ENCODE data around the gene NSD1.
"Not testable (repeated sequence)": the region's sequence is repeated elsewhere in the genome, so short reads cannot be mapped to it uniquely, and the experiment has no call there.

NSD1 gene

DNA sequence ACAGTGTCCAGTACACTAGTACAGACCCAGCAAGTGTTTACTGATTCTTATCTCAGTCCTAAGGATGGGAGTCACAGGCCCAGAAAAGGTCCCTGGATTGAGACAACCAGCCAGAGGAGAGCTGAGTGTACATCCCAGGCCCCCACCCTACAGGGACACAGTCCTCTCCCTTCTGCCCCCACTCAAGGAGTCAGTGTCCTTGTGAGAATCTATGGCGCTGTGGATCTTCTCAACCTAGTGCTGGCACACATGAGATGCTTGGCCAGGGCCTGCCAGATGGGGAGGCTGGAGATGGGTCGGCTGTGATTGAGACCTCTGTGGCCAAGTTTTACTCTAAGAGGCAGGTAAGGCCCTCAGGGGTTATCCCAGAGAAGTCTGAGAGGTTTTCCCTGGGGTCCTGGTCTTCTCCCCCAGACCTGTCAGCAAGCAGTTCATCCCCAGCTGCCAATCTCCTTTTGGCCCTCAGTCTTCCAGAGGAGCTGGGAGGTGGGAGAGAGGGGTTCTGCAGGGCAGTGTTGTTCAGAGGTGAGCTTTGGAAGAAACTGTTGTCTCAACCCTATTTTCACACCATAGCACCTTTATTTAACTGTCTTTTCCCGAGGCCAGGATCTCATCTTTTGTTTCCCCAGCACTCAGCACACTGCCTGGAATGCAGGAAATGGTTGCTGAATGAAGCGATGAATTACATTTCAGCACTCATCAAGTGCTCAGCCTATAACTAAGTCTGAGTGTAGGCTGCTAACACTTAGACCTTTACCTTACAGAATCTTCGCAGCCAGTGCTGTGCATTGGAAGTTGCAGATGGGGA is 3.2 kb upstream of the NSD1 start:
- no peak for DNase-seq (ENCODE audit: low read depth, low spot score)

DNA sequence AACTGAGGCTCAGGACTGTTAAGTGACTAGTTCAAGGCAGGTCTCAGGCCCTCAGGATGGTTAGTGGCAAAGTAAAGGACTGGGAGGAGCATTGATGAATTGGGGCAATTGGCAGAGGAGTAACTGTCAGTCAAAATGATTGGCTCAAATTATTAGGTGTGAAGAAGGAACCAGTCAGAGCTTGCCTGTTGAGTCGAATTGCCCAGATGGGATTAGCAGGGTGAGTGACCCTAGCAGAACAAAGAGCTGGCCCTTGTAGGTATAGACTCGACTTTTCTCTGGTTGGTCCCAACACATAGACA is 2.6 kb upstream of the NSD1 start:
- DNase-seq (ENCODE audit: low read depth, low spot score) = peak; percentile 19

DNA sequence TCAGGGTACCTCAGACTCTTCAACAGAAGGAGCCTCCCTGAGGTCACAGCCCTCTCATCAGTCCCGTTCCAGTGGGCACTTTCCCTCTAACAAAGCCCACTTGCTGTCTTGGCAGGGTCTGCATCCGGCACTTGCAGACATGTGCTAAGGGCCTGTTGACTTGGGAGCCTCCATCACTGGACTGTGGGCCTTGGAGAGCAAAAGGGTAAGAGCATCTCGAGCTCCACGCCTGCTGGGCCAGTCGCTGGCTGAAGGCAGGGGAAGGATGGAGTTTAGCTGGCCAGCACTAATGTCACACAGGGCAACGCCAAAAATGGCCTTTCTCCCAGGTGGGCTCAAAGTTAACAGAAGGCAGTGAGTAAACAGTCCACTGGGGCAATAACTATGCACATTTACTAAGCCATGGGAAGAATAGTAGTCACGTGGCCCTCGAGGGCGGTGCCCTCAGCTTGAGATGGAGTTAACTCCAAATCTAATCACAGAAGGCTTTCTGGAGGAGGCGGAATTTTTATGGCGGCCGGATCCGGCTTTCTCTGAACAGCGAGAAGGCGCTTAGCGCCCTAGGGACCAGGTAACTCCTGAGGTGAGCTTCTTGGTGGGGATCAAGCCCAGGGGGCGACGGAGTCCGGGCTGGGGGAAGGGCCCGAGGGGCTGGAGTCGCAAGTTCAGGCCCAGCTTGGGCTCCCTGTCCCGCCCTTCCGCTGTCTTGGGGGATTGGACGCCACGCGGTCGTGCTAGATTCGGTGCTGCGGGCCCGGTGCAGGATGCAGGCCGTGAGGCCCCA is 2.0 kb upstream of the NSD1 start:
- DNase-seq (ENCODE audit: low read depth, low spot score) = peak; percentile 66

DNA sequence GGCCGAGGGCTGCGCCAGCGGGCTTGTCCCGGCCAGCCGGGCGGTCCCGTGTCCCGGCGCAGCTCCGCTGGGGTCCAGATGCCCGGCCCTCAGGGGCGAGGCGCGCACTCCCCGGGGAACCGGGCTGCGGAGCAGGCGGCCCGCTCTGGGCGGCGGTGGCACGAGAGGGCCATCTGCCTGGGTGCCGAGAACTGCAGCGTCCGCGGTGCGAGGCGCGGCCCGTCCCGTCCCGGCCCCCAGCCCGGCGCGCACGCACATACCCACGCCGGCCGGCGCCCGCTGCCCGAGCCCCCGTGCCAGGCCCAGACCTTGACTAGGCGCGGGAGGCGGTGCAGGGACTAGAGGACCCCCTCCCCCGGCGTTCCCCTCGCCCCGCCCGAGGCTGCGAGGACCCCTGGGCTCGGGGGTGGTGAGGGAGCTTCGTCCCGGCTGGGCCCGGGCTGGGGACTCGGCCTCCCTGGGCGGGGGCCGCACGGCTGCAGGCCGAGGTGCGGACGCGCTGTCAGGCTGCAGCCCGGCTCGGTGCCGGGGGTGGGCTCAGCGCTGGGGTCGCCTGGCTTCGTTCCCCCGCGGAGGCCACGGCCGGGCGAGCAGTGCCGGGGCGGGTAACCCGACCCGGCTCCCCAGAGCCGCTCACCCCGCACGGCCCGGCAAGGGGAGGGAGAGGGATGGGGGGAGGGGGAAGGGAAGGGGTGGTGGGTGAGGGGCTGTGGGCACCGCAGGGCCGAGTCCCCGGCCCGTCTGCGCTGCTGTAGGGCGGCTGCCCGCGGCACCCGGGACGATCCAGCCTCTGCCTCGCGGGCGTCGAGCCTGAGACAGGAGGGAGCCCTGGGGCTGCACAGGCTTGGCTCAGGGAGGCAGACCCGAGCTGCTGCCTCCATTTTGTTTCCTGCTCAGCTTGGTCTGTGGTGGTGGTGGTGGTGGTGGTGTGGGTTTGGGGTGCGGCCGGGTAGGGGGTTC is 1.2 kb upstream of the NSD1 start:
- peak; percentile 79 for DNase-seq (ENCODE audit: low read depth, low spot score)

DNA sequence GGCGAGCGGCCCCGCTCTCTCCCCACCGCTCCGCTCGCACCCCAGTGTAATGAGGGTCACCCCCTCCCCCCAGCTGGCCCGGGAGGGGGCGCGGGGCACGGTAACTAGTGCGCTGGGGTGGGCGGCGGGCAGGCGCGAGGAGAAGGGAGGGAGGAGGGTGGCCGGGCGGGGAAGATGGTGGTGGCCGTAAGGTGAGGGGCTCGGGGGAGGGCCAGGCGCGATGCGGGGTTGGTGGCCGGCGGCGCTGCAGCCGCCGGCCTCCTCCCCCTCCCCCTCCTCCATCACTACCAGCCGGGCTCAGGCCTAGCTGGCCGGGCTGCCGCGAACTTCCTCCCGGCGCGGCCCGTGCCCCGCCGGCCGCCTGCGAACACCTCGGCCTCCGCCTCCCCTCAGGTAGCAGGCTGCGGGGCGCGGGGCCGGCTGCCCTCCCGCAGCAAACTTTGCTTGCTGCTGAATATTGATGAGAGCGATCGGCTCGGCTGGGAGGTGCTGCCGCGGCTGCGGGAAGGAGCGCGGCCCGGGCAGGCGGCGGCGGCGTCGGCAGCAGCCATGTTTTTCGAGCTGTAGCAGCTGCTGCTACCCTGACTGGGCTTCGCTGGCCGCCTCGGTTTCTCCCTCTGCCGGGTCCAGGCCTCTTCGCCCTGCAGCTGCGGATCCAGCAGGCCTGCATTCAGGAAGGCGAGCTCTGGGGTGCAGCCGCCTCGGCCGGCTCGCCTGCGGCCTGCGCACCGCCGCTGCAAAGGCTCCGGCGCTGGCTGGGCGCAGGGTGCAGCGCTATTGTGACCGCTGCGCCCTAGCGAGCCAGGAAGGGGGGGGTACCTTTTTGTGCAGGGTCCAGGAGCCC is 502 bp downstream of the NSD1 start:
- peak; percentile 79 for DNase-seq (ENCODE audit: low read depth, low spot score)

DNA sequence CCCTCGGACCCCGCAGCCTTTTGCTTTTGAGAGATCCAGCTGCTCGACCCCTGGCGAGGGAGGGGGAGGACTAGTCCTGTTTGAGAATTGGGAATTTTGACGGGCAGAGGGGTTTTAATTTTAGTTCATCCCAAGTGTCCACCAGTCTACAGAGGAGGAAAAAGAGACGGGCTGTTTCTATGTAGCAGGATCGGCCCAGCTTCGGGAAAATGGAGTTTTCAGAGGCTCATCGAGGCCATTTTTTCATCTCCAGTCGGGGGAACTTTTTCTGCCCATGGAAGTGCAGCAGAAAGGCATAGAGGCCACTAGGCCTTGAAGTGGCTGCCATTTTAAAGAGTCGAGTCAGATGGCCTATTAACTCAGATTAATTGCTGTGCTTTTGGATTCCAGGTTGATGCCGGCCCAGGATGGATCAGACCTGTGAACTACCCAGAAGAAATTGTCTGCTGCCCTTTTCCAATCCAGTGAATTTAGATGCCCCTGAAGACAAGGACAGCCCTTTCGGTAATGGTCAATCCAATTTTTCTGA is 1.2 kb downstream of the NSD1 start:
- no peak for DNase-seq (ENCODE audit: low read depth, low spot score)

DNA sequence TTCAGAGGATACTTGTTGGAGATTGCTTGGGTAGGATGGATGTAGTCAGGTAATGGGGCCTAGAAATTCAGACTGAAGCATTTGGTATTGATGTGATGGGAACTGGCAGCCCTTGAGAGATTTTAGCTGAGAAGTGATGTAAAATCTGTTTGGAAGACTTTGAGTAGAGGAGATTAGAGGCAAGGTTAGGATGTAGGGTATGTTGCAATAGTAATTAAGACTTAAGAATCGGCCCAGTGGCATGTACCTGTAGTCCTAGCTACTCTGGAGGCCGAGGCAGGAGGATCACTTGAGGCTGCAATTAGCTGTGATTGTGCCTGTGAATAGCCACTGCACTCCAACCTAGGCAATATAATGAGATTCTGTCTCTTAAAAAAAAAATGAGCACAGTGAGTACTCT is 6.7 kb downstream of the NSD1 start:
- no peak for DNase-seq (ENCODE audit: low read depth, low spot score)

DNA sequence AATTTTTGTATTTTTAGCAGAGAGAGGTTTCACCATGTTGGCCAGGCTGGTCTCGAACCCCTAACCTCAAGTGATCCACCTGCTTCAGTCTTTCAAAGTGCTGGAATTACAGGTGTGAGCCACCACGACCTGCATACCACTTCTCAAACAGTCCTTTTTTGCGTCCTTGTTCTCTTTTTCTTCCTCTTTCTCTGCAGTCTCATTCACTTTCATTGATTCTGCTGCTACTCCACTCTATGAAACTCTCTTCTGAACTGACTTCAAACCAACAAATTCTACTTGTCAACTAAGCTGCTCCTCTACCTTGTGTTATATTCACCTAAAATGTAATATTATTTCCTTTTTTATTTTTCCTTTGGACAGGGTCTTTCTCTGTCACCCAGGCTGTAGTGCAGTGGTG is 7.9 kb downstream of the NSD1 start:
- no peak for DNase-seq (ENCODE audit: low read depth, low spot score)

DNA sequence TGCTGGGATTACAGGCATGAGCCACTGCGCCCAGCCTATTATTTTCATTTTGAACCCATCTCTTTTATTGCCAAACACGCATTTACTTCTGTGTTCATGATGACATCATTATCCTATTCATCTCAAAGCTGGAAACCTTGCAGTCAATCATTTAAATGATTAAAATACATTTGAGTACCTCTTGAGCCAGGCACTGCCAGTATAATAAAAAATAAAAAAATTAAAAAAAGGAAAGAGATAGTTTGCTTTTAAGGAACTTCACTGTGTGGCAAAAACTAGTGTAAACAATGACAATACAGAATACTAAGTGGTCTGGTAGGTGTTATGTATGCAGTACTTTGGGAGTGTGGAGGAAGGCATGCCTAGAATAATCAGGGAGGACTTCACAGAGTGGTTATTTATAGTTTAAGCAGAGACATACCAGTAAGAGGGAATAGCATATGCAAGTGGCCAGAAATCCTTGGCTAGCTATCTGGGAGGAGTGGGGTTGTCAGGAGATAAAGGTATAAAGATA is 8.6 kb downstream of the NSD1 start:
- no peak for DNase-seq (ENCODE audit: low read depth, low spot score)

DNA sequence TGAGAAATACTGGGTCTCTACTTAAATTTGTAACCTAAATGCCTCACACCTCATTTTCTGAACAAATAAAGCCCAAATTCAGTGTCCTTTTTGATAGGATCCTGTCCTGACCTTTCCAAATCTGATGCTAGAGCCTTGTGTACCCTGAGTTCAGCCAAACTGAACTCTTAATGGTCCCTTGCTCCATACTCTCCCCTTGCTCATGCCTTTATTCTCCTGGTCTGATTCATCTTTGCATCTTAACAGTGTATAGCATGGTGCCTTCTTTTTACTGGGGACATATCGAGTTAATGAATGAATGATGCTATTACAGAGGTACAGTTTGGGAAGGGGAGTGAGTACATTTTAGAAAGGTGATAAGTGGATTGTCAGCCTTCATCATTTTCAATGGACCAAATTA is 9.2 kb downstream of the NSD1 start:
- DNase-seq (ENCODE audit: low read depth, low spot score) = no peak

DNA sequence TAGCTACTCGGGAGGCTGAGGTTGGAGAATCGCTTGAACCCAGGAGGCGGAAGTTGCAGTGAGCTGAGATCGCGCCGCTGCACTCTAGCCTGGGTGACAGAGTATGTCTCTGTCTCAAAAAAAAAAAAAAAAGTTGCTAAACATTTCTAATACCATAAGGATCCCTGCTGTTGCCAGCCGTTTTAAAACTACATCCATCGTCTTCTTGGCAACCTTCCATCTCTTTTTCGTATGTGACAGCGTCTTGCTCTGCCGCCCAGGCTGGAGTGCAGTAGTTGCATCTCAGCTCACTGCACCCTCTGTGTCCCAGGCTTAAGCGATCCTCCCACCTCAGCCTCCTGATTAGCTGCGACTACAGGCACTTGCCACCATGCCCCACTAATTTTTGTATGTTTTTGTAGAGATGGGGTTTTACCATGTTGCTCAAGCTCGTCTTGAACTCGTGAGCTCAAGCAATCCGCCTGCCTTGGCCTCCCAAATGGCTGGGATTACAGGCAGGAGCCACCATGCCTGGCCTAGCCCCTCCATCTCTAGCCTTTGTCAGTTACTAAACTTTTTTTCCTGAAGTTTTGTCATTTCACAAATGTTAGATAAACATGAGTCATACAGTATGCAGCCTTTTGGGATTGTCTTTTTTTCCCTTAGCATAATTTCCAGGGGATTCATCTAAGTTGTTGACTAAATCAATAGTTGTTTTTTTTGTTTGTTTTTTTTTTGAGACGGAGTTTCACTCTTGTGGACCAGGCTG is 13.5 kb downstream of the NSD1 start:
- no peak for DNase-seq (ENCODE audit: low read depth, low spot score)

DNA sequence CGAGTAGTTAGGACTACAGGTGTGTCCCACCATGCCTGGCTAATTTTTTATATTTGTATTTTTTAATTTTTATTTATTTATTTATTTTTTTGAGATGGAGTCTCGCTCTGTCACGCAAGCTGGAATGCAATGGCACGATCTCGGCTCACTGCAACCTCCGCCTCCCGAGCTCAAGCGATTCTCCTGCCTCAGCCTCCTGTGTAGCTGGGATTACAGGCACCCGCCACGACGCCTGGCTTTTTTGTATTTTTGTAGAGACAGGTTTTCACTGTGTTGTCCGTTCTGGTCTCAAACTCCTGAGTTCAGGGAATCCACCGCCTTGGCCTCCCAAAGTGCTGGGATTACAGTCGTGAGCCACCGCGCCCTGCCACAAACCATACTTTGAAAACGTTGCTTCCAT is 16.5 kb downstream of the NSD1 start:
- not testable (repeated sequence) for DNase-seq (ENCODE audit: low read depth, low spot score)

DNA sequence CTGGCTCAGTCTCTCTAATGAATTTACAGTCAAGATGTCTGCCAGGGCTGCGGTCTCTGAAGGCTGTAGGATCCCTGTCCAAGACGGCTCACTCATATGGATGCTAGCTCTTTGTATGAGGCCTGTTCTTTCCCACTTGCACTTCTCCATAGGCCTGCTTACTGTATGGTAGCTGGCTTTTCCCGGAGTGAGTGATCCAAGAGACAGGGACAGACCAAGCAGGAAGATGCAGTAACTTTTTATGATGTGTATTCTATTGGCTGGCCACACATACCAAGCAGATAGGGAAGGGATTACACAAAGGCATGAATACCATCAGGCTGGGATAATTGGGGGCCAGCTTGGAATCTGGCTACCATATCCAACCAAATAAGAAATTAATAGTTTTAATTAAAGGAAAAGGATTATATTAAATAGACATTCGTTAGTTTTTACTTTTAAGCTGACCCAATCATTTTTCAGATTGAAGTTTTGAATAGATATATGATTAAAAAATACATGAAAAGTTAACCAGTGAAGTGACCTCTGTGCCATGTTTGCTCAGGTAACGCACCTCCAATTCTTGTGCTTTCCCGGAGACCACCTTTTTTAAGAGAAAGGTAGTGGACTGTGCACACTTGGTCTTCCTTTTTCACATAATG is 20.6 kb downstream of the NSD1 start:
- peak; percentile 26 for DNase-seq (ENCODE audit: low read depth, low spot score)

DNA sequence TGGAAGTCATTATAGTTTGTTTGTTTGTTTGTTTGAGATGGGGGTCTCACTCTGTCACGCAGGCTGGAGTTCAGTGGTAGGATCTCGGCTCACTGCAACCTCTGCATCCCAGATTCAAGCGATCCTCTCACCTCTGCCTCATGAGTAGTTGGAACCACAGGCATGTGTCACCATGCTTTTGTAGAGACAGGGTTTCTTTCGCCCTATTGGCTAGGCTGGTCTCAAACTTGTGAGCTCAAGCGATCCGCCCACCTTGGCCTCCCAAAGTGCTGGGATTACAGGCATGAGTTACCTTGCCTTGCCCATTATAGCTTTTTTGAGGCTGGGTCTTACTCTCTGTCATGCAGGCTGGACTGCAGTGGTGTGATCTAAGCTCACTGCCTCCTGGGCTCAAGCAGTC is 28.8 kb downstream of the NSD1 start:
- no peak for DNase-seq (ENCODE audit: low read depth, low spot score)

DNA sequence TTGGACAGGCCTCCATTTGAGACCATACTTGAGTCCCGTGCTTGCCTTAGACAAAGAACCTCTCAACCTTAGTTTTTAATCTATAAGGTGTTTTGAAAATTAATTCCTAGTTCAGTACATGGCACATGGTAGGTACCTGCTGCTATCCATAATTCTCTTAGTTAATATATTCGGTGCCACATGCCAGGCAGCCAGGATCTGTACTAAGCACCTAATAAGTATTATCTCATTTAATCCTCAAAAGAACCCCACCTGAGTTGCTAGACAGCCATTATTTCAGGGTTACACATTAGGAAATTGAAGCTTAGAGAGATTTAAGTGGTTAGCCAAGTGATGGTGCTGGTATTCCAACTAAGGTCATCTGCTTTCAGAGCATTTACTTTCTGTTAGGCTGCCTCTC is 29.9 kb downstream of the NSD1 start:
- no peak for DNase-seq (ENCODE audit: low read depth, low spot score)

DNA sequence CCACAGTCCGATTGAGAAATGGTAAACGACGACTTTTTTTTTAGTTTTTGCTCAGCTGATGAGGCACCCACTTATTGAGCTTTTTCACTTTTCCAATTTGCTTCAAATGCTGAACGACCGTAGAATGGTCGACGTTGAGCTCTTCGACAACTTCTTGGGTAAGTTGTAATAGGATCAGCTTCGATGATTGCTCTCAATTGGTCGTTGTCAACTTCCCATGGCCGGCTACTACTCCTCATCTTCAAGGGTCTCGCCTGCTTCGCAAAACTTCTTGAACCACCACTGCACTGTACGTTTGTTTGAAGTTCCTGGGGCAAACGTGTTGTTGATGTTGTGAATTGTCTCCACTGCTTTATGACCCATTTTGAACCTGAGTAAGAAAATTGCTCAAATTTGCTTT is 35.7 kb downstream of the NSD1 start:
- no peak for DNase-seq (ENCODE audit: low read depth, low spot score)

DNA sequence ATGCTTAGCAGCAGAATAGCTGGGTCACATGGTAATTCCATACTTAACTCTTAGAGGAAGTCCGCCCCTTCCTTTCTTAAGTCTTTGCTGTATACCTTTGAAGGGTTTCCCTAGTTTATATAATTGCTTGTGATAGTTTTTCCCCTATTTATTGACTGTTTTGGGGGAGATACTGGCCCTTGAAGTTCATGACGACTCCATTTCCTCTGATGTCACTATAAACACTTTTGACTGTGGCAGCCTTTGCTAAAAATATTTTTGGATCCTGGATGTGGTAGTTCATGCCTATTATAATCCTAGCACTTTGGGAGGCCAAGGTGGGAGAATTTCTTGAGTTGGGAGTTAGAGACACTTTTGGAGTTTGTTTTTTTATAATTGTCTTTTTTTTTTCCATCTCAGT is 38.4 kb downstream of the NSD1 start:
- DNase-seq (ENCODE audit: low read depth, low spot score) = no peak

DNA sequence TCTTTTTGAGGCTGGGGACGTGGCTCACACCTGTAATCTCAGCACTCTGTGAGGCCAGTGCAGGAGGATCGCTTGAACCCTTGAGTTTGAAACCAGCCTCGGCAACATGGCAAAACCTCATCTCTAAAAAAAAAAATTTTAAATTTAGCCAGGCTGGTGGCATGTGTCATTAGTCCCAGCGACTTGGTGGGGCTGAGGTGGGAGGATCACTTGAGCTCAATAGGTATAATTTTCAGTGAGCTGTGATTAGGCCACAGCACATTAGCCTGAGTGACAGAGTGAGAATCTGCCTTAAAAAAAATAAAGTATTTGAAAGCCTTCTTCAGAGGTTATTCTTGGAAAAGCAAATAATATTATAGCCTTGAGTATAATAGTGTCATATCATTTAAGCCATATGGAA is 41.8 kb downstream of the NSD1 start:
- no peak for DNase-seq (ENCODE audit: low read depth, low spot score)

DNA sequence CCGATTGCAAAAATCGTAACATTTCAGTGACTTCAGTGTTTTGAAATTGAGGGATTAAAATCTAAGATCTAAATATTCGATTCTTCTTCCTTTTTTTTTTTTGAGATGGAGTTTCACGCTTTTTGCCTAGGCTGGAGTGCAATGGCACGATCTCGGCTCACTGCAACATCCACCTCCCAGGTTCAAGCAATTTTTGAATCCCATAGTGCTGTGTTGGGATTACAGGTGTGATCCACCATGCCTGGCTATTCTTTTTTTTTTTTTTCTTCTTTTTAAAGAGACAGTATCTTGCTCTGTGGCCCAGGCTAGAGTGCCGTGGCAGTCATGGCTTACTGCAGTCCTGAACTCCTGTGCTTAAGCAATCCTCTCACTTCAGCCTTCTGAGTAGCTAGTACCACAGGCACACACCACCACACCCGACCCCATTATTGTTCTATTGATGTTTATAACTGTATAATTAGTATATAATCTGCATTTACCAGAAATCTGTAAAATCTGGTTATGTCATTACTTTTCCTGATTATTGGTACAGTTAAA is 42.7 kb downstream of the NSD1 start:
- DNase-seq (ENCODE audit: low read depth, low spot score) = no peak

Measured in ELF-1 (cell line).